Measurements from ENCODE around the gene MESP1. TPM values are rescaled to one million over a fixed set of nuclear protein-coding genes. Genes with fewer than 3 reads are reported as not detected.
A peak's percentile ranks its signal among the peaks of the same experiment; 100 is the strongest.
"Not testable (repeated sequence)": the region's sequence is repeated elsewhere in the genome, so short reads cannot be mapped to it uniquely, and the experiment has no call there.

MESP1 gene
- total RNA-seq, 2 experiments from 2014 or later: 1.1 to 1.6 TPM

- DNase-seq: no peak
- peaks cover 11% of the 10 kb centered on the region for H3K4me1 Mint-ChIP-seq
- CTCF ChIA-PET: interaction anchor here (0.6 kb wide), 1 partner anchor 49 kb away, joined by 3 read pairs; no protein-coding TSS in a partner anchor
- peaks cover 4% of the 10 kb centered on the region for H3K36me3 Mint-ChIP-seq (ENCODE audit: low read depth)
- POLR2A ChIA-PET: no interaction called here
- H3K9me3 Mint-ChIP-seq: peaks cover 9% of the 10 kb centered on the region
- no peak overlapping the region for H3K4me3 Mint-ChIP-seq
- H3K27me3 Mint-ChIP-seq: peaks cover 6% of the 10 kb centered on the region
- no peak overlapping the region for H3K27ac Mint-ChIP-seq
These were observed 34.2 kb upstream of the MESP1 start for GRCh38 chr15:89785064-89785773.

DNA sequence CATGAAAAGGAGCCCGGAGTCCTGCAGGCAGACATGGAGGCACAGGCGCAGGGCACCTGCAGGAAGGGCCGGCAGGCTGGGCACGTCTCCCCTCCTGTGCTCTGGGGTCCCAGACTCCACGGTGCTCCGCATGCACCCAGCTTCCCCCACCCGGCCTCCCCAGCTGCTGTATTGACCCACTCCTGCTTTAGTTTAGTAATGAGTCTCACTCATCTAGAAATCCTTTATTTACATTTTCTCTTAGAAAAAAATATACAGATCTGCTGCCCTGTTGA is 33.6 kb upstream of the MESP1 start:
- H3K4me3 Mint-ChIP-seq: no peak overlapping the region
- peaks cover 9% of the 10 kb centered on the region for H3K9me3 Mint-ChIP-seq
- peaks cover 4% of the 10 kb centered on the region for H3K36me3 Mint-ChIP-seq (ENCODE audit: low read depth)
- CTCF ChIA-PET: no interaction called here
- POLR2A ChIA-PET: no interaction called here
- H3K27me3 Mint-ChIP-seq: peaks cover 6% of the 10 kb centered on the region
- peaks cover 11% of the 10 kb centered on the region for H3K4me1 Mint-ChIP-seq
- DNase-seq: no peak
- H3K27ac Mint-ChIP-seq: no peak overlapping the region

DNA sequence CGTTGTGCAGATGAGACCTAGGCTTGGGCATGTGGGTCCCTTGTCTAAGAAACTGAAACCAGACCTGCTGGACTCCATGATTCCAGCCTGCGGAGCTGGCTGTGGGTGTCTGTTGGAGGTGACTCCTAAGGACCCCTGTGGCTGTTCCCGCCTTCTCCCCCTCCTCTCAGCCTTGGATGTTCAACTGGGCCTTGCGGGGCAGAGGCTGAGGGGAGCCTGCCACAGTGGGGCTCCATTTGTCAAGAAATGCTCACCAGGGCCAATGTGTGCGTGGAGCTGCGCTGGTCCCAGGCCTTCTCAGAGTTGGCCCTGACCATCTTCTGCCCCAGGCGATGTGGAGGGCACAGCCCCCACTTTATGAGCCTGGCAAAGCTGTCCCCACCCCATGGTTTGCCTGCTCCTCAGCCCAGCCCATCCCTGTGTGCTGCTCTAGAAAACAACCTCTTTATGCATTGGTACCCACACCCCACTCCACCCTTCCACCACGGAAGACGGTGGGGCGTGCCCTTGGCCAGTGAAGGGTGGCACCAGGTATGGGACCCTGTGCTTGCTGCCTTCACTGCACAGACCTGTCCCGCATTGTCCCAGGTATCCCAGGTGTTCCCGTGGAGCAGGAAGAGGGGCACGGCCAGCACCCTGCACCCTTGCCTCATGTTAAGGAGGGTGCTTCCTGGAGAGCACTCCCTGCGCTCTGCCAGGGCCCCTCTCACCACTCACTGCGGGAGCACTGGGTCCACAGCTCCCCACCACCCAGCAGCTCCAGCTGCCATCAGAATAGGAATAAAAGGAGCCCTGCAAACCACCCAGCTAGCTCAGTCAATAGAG is 33.0 kb upstream of the MESP1 start:
- H3K9me3 Mint-ChIP-seq: peaks cover 9% of the 10 kb centered on the region
- ChIA-PET CTCF (interaction anchor here (0.6 to 1.2 kb wide), 4 partner anchors 23 to 518 kb away, joined by 3 to 4 read pairs (median 3); no protein-coding TSS in a partner anchor), POLR2A (no interaction called here)
- no peak overlapping the region for H3K27ac Mint-ChIP-seq
- peaks cover 6% of the 10 kb centered on the region for H3K27me3 Mint-ChIP-seq
- no peak overlapping the region for H3K4me3 Mint-ChIP-seq
- peaks cover 4% of the 10 kb centered on the region for H3K36me3 Mint-ChIP-seq (ENCODE audit: low read depth)
- no peak for DNase-seq
- H3K4me1 Mint-ChIP-seq: peaks cover 11% of the 10 kb centered on the region

GRCh38 chr15:89783111-89783860 is 32.2 kb upstream of the MESP1 start:
- CTCF ChIA-PET: interaction anchor here (0.6 to 1.2 kb wide), 5 partner anchors 22 to 517 kb away, joined by 3 to 4 read pairs (median 3); partner anchors contain the start of gene ANPEP

GRCh38 chr15:89782619-89782950 is 31.5 kb upstream of the MESP1 start:
- H3K27ac Mint-ChIP-seq; H3K36me3 Mint-ChIP-seq (ENCODE audit: low read depth); H3K9me3 Mint-ChIP-seq; H3K27me3 Mint-ChIP-seq; POLR2A ChIA-PET; DNase-seq; H3K4me3 Mint-ChIP-seq: not testable (repeated sequence)
- CTCF ChIA-PET: interaction anchor here (1.1 kb wide), 1 partner anchor 32 kb away, joined by 3 read pairs; the partner anchor contains the start of gene ANPEP
- peaks cover 11% of the 10 kb centered on the region for H3K4me1 Mint-ChIP-seq

More at GRCh38 chr15:89783111-89783860, 32.2 kb upstream of the MESP1 start:
- H3K27ac Mint-ChIP-seq: no peak overlapping the region
- peaks cover 8% of the 10 kb centered on the region for H3K9me3 Mint-ChIP-seq
- peaks cover 12% of the 10 kb centered on the region for H3K27me3 Mint-ChIP-seq
- POLR2A ChIA-PET: no interaction called here
- H3K4me3 Mint-ChIP-seq: no peak overlapping the region
- peaks cover 11% of the 10 kb centered on the region for H3K4me1 Mint-ChIP-seq
- peaks cover 4% of the 10 kb centered on the region for H3K36me3 Mint-ChIP-seq (ENCODE audit: low read depth)
- DNase-seq: no peak

DNA sequence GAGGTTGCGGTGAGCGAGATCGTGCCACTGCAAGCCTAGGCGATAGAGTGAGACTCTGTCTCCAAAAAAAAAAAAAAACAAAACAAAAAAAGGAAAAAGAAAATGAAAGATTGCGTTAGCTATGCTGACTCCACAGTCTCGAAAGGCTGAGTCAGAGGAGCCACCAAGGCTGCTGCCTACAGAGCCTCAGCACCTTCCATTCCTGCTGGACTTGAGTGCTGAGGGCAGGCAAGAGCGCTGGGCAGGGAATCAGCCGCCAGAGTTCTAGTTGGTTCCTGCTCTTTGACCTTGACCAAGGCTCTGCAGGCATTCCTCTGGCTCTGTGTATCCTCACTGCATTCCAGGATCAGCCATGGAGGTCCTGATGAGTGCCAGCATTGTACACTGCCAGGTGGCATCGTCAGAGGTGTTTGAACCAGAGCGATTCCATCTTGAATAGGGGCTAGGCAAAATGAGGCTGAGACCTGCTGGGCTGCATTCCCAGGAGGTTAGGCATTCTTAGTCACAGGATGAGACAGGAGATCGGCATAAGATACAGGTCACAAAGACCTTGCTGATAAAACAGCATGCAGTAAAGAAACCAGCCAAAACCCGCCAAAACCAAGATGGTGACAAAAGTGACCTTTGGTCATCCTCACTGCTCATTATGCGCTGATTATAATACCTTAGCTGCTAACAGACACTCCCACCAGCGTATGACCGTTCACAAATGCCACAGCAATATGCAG is 31.0 kb upstream of the MESP1 start:
- peaks cover 13% of the 10 kb centered on the region for H3K27me3 Mint-ChIP-seq
- no peak for DNase-seq
- peaks cover 11% of the 10 kb centered on the region for H3K4me1 Mint-ChIP-seq
- H3K9me3 Mint-ChIP-seq: no peaks in the 10 kb centered on the region
- no peak overlapping the region for H3K27ac Mint-ChIP-seq
- ChIA-PET CTCF (interaction anchor here (0.7 to 1.2 kb wide), 3 partner anchors 31 to 116 kb away, joined by 3 to 4 read pairs (median 3); partner anchors contain the start of gene MESP1), POLR2A (no interaction called here)
- H3K4me3 Mint-ChIP-seq: no peak overlapping the region
- H3K36me3 Mint-ChIP-seq (ENCODE audit: low read depth): no peaks in the 10 kb centered on the region

DNA sequence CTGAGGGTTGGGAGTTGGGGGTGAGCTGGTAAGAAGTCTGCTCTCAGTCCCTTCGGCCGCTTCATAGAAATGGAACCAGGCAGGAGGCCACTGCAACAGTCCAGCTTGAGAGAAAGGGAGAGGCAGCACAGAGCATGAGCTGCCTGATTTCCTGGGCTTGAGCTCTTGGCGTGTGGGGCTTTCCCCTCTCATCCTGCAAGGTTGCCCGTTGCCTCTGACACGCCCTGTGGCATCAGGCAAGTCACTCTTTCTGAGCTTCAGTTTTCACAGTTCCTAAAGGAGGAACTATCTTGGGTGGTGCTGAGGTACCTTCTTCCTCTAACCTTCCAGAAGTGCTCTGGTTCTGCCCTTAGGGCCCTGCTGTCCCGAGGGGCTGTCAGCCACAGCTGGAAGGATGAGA is 30.0 kb upstream of the MESP1 start:
- H3K27me3 Mint-ChIP-seq: peaks cover 14% of the 10 kb centered on the region
- POLR2A ChIA-PET: no interaction called here
- H3K36me3 Mint-ChIP-seq (ENCODE audit: low read depth): no peaks in the 10 kb centered on the region
- no peak overlapping the region for H3K27ac Mint-ChIP-seq
- no peak overlapping the region for H3K4me3 Mint-ChIP-seq
- DNase-seq: no peak
- H3K9me3 Mint-ChIP-seq: no peaks in the 10 kb centered on the region
- CTCF ChIA-PET: interaction anchor here (0.8 to 1.2 kb wide), 3 partner anchors 26 to 94 kb away, joined by 3 read pairs; partner anchors contain the start of gene MESP1
- peaks cover 11% of the 10 kb centered on the region for H3K4me1 Mint-ChIP-seq

DNA sequence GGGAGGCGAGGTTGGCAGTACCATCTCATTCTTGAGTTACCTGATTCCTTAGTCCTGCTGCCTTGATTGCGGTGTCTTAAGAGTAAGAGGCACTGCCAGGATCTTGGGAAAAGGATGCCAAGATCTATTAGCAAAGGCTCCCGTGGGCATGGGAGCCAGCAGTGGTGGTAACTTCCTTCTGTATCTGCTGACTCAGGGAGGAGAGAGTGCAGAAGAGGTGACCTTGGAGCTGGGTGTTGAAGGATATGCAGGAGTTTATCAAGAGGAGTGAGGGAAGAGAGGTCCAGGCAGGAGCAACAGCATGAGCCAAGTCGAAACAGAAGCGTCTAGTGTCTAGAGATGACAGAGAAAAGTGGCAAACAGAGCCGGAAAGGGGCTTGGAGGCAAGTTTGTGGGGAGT is 29.6 kb upstream of the MESP1 start:
- CTCF ChIA-PET: interaction anchor here (0.8 to 1.2 kb wide), 3 partner anchors 26 to 94 kb away, joined by 3 read pairs; partner anchors contain the start of gene MESP1
- Mint-ChIP-seq H3K9me3 (no peaks in the 10 kb centered on the region), H3K4me3 (no peak overlapping the region), H3K27me3 (peaks cover 16% of the 10 kb centered on the region), H3K4me1 (peaks cover 11% of the 10 kb centered on the region), H3K36me3 (ENCODE audit: low read depth) (no peaks in the 10 kb centered on the region), H3K27ac (no peak overlapping the region)
- no peak for DNase-seq
- POLR2A ChIA-PET: no interaction called here

- Mint-ChIP-seq H3K4me1 (peaks cover 11% of the 10 kb centered on the region), H3K27ac (no peak overlapping the region), H3K36me3 (ENCODE audit: low read depth) (no peaks in the 10 kb centered on the region), H3K27me3 (peaks cover 21% of the 10 kb centered on the region), H3K9me3 (no peaks in the 10 kb centered on the region), H3K4me3 (no peak overlapping the region)
- POLR2A ChIA-PET: no interaction called here
- no peak for DNase-seq
- CTCF ChIA-PET: no interaction called here
These were observed 27.8 kb upstream of the MESP1 start for GRCh38 chr15:89778861-89779260.

DNA sequence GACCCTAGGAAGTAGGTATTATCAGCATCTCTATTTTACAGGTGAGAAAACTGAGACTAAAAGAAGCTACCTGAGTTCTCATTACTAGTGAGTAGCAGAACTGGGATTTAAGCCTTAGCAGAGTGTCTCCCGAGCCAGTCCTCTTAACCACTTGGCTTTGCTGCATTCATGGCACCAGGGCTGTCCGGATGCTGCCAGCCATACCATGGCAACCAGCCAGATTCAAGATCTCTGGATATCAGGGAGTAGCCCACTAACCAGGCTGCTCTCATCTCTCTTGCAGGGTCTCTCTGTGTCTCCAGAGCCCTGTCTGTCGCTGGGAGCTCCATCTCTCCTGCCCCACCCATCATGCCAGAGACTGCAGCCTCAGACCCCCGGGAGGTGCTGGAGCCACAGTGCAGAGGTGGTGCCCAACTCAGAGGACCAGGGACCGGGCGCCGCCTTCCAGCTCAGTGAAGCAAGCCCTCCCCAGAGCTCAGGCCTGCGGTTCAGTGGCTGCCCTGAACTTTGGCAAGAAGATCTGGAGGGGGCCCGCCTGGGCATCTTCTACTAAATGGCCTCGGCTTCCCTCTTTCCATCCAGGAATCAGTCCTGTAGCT is 26.8 kb upstream of the MESP1 start:
- DNase-seq: no peak
- POLR2A ChIA-PET: no interaction called here
- Mint-ChIP-seq H3K27me3 (peaks cover 21% of the 10 kb centered on the region), H3K4me1 (peaks cover 11% of the 10 kb centered on the region), H3K27ac (no peak overlapping the region), H3K36me3 (ENCODE audit: low read depth) (no peaks in the 10 kb centered on the region), H3K4me3 (no peak overlapping the region), H3K9me3 (no peaks in the 10 kb centered on the region)
- CTCF ChIA-PET: interaction anchor here (1.1 to 1.5 kb wide), 2 partner anchors 17 to 97 kb away, joined by 3 to 4 read pairs; no protein-coding TSS in a partner anchor

DNA sequence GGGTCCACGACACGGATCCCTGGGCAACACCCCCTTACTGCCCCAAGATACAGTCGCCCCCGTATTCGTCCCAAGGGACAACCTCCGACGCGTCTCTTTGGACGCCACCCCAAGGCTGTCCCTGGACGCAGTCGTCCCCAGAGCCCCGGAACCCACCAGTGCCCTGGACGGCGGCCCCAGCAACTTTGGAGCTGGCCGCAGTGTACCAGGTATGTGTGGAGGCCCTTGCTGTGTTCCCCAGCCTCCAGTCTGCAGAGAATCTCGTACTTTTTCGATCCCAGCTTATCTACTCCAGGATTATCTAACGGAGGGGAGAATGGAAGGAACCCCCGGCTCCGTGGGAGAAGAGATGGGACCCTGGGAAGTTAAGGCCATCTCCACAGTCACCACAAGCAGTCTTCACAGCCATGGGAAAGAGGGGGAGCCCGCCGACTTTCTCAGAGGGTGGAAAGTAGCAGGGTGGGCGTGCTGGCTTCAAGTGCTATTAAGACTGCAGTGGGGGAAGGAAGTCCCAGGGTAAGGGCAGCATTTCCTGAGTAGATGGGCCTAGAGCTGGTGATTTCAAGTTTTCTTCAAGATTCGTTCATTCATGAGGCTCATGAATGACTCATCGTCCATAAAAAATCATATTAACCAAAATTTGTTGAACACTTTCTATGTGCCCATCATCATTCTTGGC is 26.2 kb upstream of the MESP1 start:
- DNase-seq: no peak
- H3K4me1 Mint-ChIP-seq: peaks cover 11% of the 10 kb centered on the region
- no peak overlapping the region for H3K27ac Mint-ChIP-seq
- no peaks in the 10 kb centered on the region for H3K36me3 Mint-ChIP-seq (ENCODE audit: low read depth)
- ChIA-PET POLR2A (no interaction called here), CTCF (interaction anchor here (1.1 to 1.5 kb wide), 2 partner anchors 16 to 98 kb away, joined by 3 to 4 read pairs; no protein-coding TSS in a partner anchor)
- peaks cover 21% of the 10 kb centered on the region for H3K27me3 Mint-ChIP-seq
- peak overlapping the region; percentile 27 for H3K4me3 Mint-ChIP-seq
- H3K9me3 Mint-ChIP-seq: no peaks in the 10 kb centered on the region

Data from activated CD4-positive, alpha-beta T cell treated with anti-CD3 and anti-CD28 coated beads, Interleukin-2, amount 10 ng/mL, durations not matched to agents 7 days and 5 days (primary cell).